CD4-positive, alpha-beta memory T cell (primary cell): ENCODE measurements around the gene STYXL1. TPM values are rescaled to one million over a fixed set of nuclear protein-coding genes. Genes with fewer than 3 reads are reported as not detected.

Experiments
- CTCF ChIA-PET: fragments of 350-600 bp; sonication (Branson Sonifier 250); formaldehyde crosslinking; loops from one replicate; lab custom pipeline; 2021; ENCODE audit warnings: inconsistent platforms; ENCODE audit not compliant: partially characterized antibody; lab: Charles Lee
- POLR2A ChIA-PET: fragments of 350-600 bp; sonication (Branson Sonifier 250); formaldehyde crosslinking; loops from one replicate; lab custom pipeline; 2021; ENCODE audit not compliant: partially characterized antibody; lab: Charles Lee
- DNase-seq, 5 donors: peaks; one replicate each; pipeline versions ENCODE4 v3.0.0 to v3.0.0-alpha.2; 2020 to 2022; ENCODE audit warnings: mixed read lengths in 1 of 5
- H3K27ac ChIP-seq: one replicate; pipeline ENCODE4 v1.7.0; 2013; ENCODE audit warnings: low read depth, low read length
- H3K27me3 ChIP-seq: 2 replicates; pipeline ENCODE4 v1.7.0; 2013; ENCODE audit warnings: mild to moderate bottlenecking, low read length, moderate library complexity; ENCODE audit not compliant: insufficient read depth
- H3K36me3 ChIP-seq: 2 replicates; pipeline ENCODE4 v1.7.0; 2013; ENCODE audit warnings: mild to moderate bottlenecking, low read length, moderate library complexity; ENCODE audit not compliant: insufficient read depth
- H3K4me1 ChIP-seq: 2 replicates; pipeline ENCODE4 v1.7.0; 2013; ENCODE audit warnings: mild to moderate bottlenecking, low read length, moderate library complexity; ENCODE audit not compliant: insufficient read depth
- H3K4me3 ChIP-seq, 2 donors: one replicate each; pipeline ENCODE4 v1.7.0; 2013; ENCODE audit warnings: low read length in 2 of 2, mild to moderate bottlenecking in 1 of 2
- H3K9me3 ChIP-seq, 2 donors: one replicate each; pipeline ENCODE4 v1.7.0; 2013; ENCODE audit warnings: low read length in 2 of 2, control low read depth in 1 of 2; ENCODE audit not compliant: control insufficient read depth in 1 of 2
- H3K27ac Mint-ChIP-seq, 7 donors: one replicate each; pipeline ENCODE4 v1.8.0; 2020 to 2021; ENCODE audit warnings: mixed read lengths in 7 of 7, mild to moderate bottlenecking in 6 of 7, inconsistent platforms in 3 of 7, moderate library complexity in 3 of 7
- H3K27me3 Mint-ChIP-seq, 2 donors: one replicate each; pipeline ENCODE4 v1.8.0; 2020 to 2021; ENCODE audit warnings: mixed read lengths in 2 of 2
- H3K36me3 Mint-ChIP-seq, 2 donors: one replicate each; pipeline ENCODE4 v1.8.0; 2020 to 2021; ENCODE audit warnings: mixed read lengths in 2 of 2, inconsistent platforms in 1 of 2, mild to moderate bottlenecking in 1 of 2
- H3K4me1 Mint-ChIP-seq, 4 donors: one replicate each; pipeline ENCODE4 v1.8.0; 2020 to 2021; ENCODE audit warnings: mixed read lengths in 4 of 4, mild to moderate bottlenecking in 1 of 4
- H3K4me3 Mint-ChIP-seq, 8 donors: one replicate each; pipeline ENCODE4 v1.8.0; 2020 to 2021; ENCODE audit warnings: mixed read lengths in 8 of 8, mild to moderate bottlenecking in 7 of 8, moderate library complexity in 6 of 8, inconsistent platforms in 3 of 8
- H3K9me3 Mint-ChIP-seq, 8 donors: one replicate each; pipeline ENCODE4 v1.8.0; 2020 to 2021; ENCODE audit warnings: mixed read lengths in 8 of 8, mild to moderate bottlenecking in 5 of 8, inconsistent platforms in 3 of 8, moderate library complexity in 1 of 8
- intact Hi-C: fragments of 100-400 bp; cut with micrococcal nuclease; formaldehyde crosslinking; loops from one replicate; pipeline ENCODE4 v1.15.1; 2023
- polyA plus RNA-seq, 2 donors: library from polyadenylated mRNA; unstranded; fragments of 300-500 nt; fragmentation: Illumina TruSeq; gene quantifications; one replicate each; pipeline ENCODE4 v1.2.3, GENCODE V29; 2021
- total RNA-seq, 2 experiments: library from RNA; stranded (reverse); gene quantifications; one replicate each; pipeline ENCODE4 v1.2.3, GENCODE V29; 2021

STYXL1 gene
- total and polyA plus RNA-seq, 4 experiments from 2014 or later: 18.9 to 71.0 (median 33.7) TPM

GRCh38 chr7:75988568-75989499 lies 59.0 kb downstream of the STYXL1 start:
- no peaks in the 10 kb centered on the region for H3K27me3 ChIP-seq
- Mint-ChIP-seq H3K27me3 (no peaks in the 10 kb centered on the region), H3K36me3 (peaks cover 3 to 18% of the 10 kb centered on the region in 2 donors), H3K27ac (peak overlapping the region in 2 of 7 donors; percentile 36 to 78), H3K4me1 (peaks cover 4 to 24% (median 10%) of the 10 kb centered on the region in 4 donors), H3K9me3 (no peaks in the 10 kb centered on the region), H3K4me3 (no peak overlapping the region)
- H3K4me1 ChIP-seq: peaks cover 8% of the 10 kb centered on the region
- peak in 1 of 5 donors; percentile 37 for DNase-seq
- H3K27ac ChIP-seq: no peak overlapping the region
- intact Hi-C loops: no loop called here
- H3K4me3 ChIP-seq: no peak overlapping the region
- POLR2A ChIA-PET: interaction anchor here (0.5 kb wide), 1 partner anchor 13 kb away, joined by 3 read pairs; no protein-coding TSS in a partner anchor
- no peaks in the 10 kb centered on the region for H3K9me3 ChIP-seq
- H3K36me3 ChIP-seq: peaks cover 8% of the 10 kb centered on the region
- CTCF ChIA-PET: no interaction called here

- no peaks in the 10 kb centered on the region for H3K27me3 Mint-ChIP-seq
- no peaks in the 10 kb centered on the region for H3K27me3 ChIP-seq
- intact Hi-C loops: no loop called here
- peak overlapping the region in 1 of 7 donors; percentile 29 for H3K27ac Mint-ChIP-seq
- peaks cover 2 to 24% (median 6%) of the 10 kb centered on the region in 4 donors for H3K4me1 Mint-ChIP-seq
- ChIA-PET CTCF (no interaction called here), POLR2A (no interaction called here)
- H3K36me3 Mint-ChIP-seq: peaks cover 3 to 23% of the 10 kb centered on the region in 2 donors
- DNase-seq: no peak
- peaks cover 1% of the 10 kb centered on the region for H3K4me1 ChIP-seq
- H3K4me3 ChIP-seq: no peak overlapping the region
- no peaks in the 10 kb centered on the region for H3K9me3 Mint-ChIP-seq
- H3K27ac ChIP-seq: no peak overlapping the region
- no peaks in the 10 kb centered on the region for H3K9me3 ChIP-seq
- peaks cover 8% of the 10 kb centered on the region for H3K36me3 ChIP-seq
- no peak overlapping the region for H3K4me3 Mint-ChIP-seq
Observed at GRCh38 chr7:75987805-75988567, 59.8 kb downstream of the STYXL1 start.

GRCh38 chr7:75987026-75987804 lies 60.6 kb downstream of the STYXL1 start:
- peak overlapping the region in 2 of 7 donors; percentile 29 to 89 for H3K27ac Mint-ChIP-seq
- peaks cover 11% of the 10 kb centered on the region for H3K36me3 ChIP-seq
- no peak overlapping the region for H3K27ac ChIP-seq

DNA sequence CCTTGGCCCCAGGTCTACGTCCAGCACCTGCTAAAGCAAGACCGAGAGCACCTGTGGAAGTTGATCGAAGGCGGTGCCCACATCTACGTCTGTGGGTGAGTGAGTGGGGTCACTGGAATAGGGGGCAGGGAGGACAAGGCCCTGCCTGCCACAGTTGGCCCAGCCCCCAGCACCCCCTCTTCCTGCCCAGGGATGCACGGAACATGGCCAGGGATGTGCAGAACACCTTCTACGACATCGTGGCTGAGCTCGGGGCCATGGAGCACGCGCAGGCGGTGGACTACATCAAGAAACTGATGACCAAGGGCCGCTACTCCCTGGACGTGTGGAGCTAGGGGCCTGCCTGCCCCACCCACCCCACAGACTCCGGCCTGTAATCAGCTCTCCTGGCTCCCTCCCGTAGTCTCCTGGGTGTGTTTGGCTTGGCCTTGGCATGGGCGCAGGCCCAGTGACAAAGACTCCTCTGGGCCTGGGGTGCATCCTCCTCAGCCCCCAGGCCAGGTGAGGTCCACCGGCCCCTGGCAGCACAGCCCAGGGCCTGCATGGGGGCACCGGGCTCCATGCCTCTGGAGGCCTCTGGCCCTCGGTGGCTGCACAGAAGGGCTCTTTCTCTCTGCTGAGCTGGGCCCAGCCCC lies 61.5 kb downstream of the STYXL1 start:
- ChIA-PET POLR2A (no interaction called here), CTCF (no interaction called here)
- no peaks in the 10 kb centered on the region for H3K4me1 ChIP-seq
- Mint-ChIP-seq H3K27me3 (no peaks in the 10 kb centered on the region), H3K4me3 (no peak overlapping the region), H3K9me3 (no peaks in the 10 kb centered on the region), H3K4me1 (peaks cover 2 to 18% (median 3%) of the 10 kb centered on the region in 4 donors), H3K36me3 (peaks cover 3 to 28% of the 10 kb centered on the region in 2 donors), H3K27ac (no peak overlapping the region)
- no peak overlapping the region for H3K4me3 ChIP-seq
- DNase-seq: no peak
- H3K36me3 ChIP-seq: peaks cover 11% of the 10 kb centered on the region
- H3K27ac ChIP-seq: no peak overlapping the region
- H3K27me3 ChIP-seq: no peaks in the 10 kb centered on the region
- H3K9me3 ChIP-seq: no peaks in the 10 kb centered on the region
- intact Hi-C loops: no loop called here

More at GRCh38 chr7:75987026-75987804, 60.6 kb downstream of the STYXL1 start:
- POLR2A ChIA-PET: no interaction called here
- CTCF ChIA-PET: no interaction called here
- no peaks in the 10 kb centered on the region for H3K27me3 ChIP-seq
- intact Hi-C loops: no loop called here
- H3K9me3 ChIP-seq: no peaks in the 10 kb centered on the region
- H3K4me3 ChIP-seq: no peak overlapping the region
- peak overlapping the region in 1 of 8 donors; percentile 7 for H3K4me3 Mint-ChIP-seq
- no peaks in the 10 kb centered on the region for H3K27me3 Mint-ChIP-seq
- no peak for DNase-seq
- H3K4me1 Mint-ChIP-seq: peaks cover 2 to 24% (median 3%) of the 10 kb centered on the region in 4 donors
- peaks cover 3 to 24% of the 10 kb centered on the region in 2 donors for H3K36me3 Mint-ChIP-seq
- no peaks in the 10 kb centered on the region for H3K9me3 Mint-ChIP-seq
- H3K4me1 ChIP-seq: no peaks in the 10 kb centered on the region

- Mint-ChIP-seq H3K4me3 (no peak overlapping the region), H3K27me3 (no peaks in the 10 kb centered on the region), H3K9me3 (no peaks in the 10 kb centered on the region), H3K36me3 (peaks cover 3 to 28% of the 10 kb centered on the region in 2 donors), H3K4me1 (peaks cover 0 to 12% (median 3%) of the 10 kb centered on the region in 4 donors), H3K27ac (no peak overlapping the region)
- no peaks in the 10 kb centered on the region for H3K4me1 ChIP-seq
- H3K27me3 ChIP-seq: no peaks in the 10 kb centered on the region
- no peaks in the 10 kb centered on the region for H3K9me3 ChIP-seq
- intact Hi-C loops: no loop called here
- peaks cover 11% of the 10 kb centered on the region for H3K36me3 ChIP-seq
- no peak overlapping the region for H3K4me3 ChIP-seq
- H3K27ac ChIP-seq: no peak overlapping the region
- CTCF ChIA-PET: no interaction called here
- POLR2A ChIA-PET: no interaction called here
- no peak for DNase-seq
Observed at GRCh38 chr7:75985518-75986146, 62.2 kb downstream of the STYXL1 start.

DNA sequence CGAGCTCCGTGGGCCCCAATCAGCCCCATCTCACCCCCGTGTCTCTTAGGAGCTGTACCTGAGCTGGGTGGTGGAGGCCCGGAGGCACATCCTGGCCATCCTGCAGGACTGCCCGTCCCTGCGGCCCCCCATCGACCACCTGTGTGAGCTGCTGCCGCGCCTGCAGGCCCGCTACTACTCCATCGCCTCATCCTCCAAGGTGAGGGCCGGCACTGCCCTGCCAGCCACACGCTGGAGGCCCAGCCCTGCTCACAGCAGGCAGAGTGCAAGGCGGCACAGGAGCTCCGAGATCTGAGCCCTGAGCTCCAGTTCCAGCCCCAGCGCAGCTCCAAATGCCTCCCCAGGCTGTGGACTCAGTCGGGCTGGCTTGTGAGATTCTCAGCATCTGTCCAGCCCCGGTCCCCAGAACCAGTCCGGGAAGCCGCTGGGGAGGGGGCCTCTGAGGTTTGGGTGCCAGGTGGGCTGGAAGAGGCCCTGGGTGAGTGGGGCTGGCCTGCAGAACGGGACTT lies 62.7 kb downstream of the STYXL1 start:
- H3K4me3 ChIP-seq: no peak overlapping the region
- DNase-seq: no peak
- H3K9me3 Mint-ChIP-seq: no peaks in the 10 kb centered on the region
- peaks cover 0 to 6% (median 3%) of the 10 kb centered on the region in 4 donors for H3K4me1 Mint-ChIP-seq
- no peak overlapping the region for H3K27ac ChIP-seq
- H3K27me3 Mint-ChIP-seq: no peaks in the 10 kb centered on the region
- peaks cover 3 to 30% of the 10 kb centered on the region in 2 donors for H3K36me3 Mint-ChIP-seq
- intact Hi-C loops: no loop called here
- peaks cover 11% of the 10 kb centered on the region for H3K36me3 ChIP-seq
- H3K4me1 ChIP-seq: no peaks in the 10 kb centered on the region
- CTCF ChIA-PET: no interaction called here
- POLR2A ChIA-PET: interaction anchor here (0.7 kb wide), 1 partner anchor 9 kb away, joined by 3 read pairs; the partner anchor contains the start of gene TMEM120A
- H3K27me3 ChIP-seq: no peaks in the 10 kb centered on the region
- H3K27ac Mint-ChIP-seq: no peak overlapping the region
- H3K9me3 ChIP-seq: no peaks in the 10 kb centered on the region
- no peak overlapping the region for H3K4me3 Mint-ChIP-seq
